H9 (cell line): Measurements from ENCODE around the gene LUZP1. TPM values are rescaled to one million over a fixed set of nuclear protein-coding genes. Genes with fewer than 3 reads are reported as not detected.

Source experiments
- DNase-seq: peaks from one replicate; pipeline ENCODE4 v3.0.0-alpha.2; 2017
- H2AFZ ChIP-seq: one replicate; pipeline ENCODE4 v1.6.1; 2013; ENCODE audit warnings: mild to moderate bottlenecking, low read length, control low read depth, moderate library complexity
- H2AK5ac ChIP-seq: 2 replicates; pipeline ENCODE4 v1.6.1; 2013; ENCODE audit warnings: low read length, control low read depth, mixed read lengths; ENCODE audit not compliant: insufficient read length
- H2BK120ac ChIP-seq: one replicate; pipeline ENCODE4 v1.6.1; 2013; ENCODE audit warnings: low read depth, mild to moderate bottlenecking, low read length, control low read depth, inconsistent platforms; ENCODE audit not compliant: poor library complexity, severe bottlenecking
- H2BK12ac ChIP-seq: 2 replicates; pipeline ENCODE4 v1.6.1; 2013; ENCODE audit warnings: low read length, control low read depth, mixed read lengths, low read depth; ENCODE audit not compliant: insufficient read length
- H2BK15ac ChIP-seq: 2 replicates; pipeline ENCODE4 v1.6.1; 2013; ENCODE audit warnings: low read depth, low read length, control low read depth
- H2BK20ac ChIP-seq: one replicate; pipeline ENCODE4 v1.6.1; 2013; ENCODE audit warnings: low read depth, mild to moderate bottlenecking, low read length, control low read depth, inconsistent platforms; ENCODE audit not compliant: poor library complexity, severe bottlenecking
- H2BK5ac ChIP-seq: 2 replicates; pipeline ENCODE4 v1.6.1; 2013; ENCODE audit warnings: low read length, control low read depth, mixed read lengths; ENCODE audit not compliant: insufficient read length
- H3K14ac ChIP-seq: 2 replicates; pipeline ENCODE4 v1.6.1; 2013; ENCODE audit warnings: low read length, control low read depth; ENCODE audit not compliant: insufficient read depth
- H3K18ac ChIP-seq: 2 replicates; pipeline ENCODE4 v1.6.1; 2013; ENCODE audit warnings: low read depth, mild to moderate bottlenecking, mixed read lengths, low read length, control low read depth; ENCODE audit not compliant: insufficient read length
- H3K23ac ChIP-seq: 2 replicates; pipeline ENCODE4 v1.6.1; 2013; ENCODE audit warnings: low read length, control low read depth, mixed read lengths, low read depth; ENCODE audit not compliant: insufficient read length
- H3K23me2 ChIP-seq: 2 replicates; pipeline ENCODE4 v1.6.1; 2013; ENCODE audit warnings: low read depth, mild to moderate bottlenecking, mixed read lengths, low read length, control low read depth; ENCODE audit not compliant: insufficient read length, poor library complexity, severe bottlenecking
- H3K27ac ChIP-seq: 2 replicates; pipeline ENCODE4 v1.5.1; 2013; ENCODE audit warnings: low read length, control low read depth, mixed read lengths, low read depth; ENCODE audit not compliant: insufficient read length
- H3K27me3 ChIP-seq: 2 replicates; pipeline ENCODE4 v1.6.1; 2013; ENCODE audit warnings: low read length, control low read depth, inconsistent platforms; ENCODE audit not compliant: insufficient read depth
- H3K4ac ChIP-seq: 2 replicates; pipeline ENCODE4 v1.6.1; 2013; ENCODE audit warnings: low read depth, mild to moderate bottlenecking, control low read depth, inconsistent platforms, low read length, moderate library complexity
- H3K4me1 ChIP-seq: 2 replicates; pipeline ENCODE4 v1.6.1; 2013; ENCODE audit warnings: low read length, control low read depth, inconsistent platforms; ENCODE audit not compliant: insufficient read depth
- H3K4me2 ChIP-seq: 2 replicates; pipeline ENCODE4 v1.6.1; 2013; ENCODE audit warnings: low read length, control low read depth, mixed read lengths; ENCODE audit not compliant: insufficient read length, insufficient read depth
- H3K56ac ChIP-seq: 2 replicates; pipeline ENCODE4 v1.6.1; 2013; ENCODE audit warnings: low read depth, mild to moderate bottlenecking, mixed read lengths, low read length, control low read depth; ENCODE audit not compliant: insufficient read length
- H3K79me1 ChIP-seq: 2 replicates; pipeline ENCODE4 v1.6.1; 2013; ENCODE audit warnings: low read depth, mild to moderate bottlenecking, moderate library complexity, low read length, control low read depth, inconsistent platforms; ENCODE audit not compliant: insufficient read depth, poor library complexity, severe bottlenecking
- H3K79me2 ChIP-seq: 2 replicates; pipeline ENCODE4 v1.6.1; 2013; ENCODE audit warnings: low read length, control low read depth, inconsistent platforms; ENCODE audit not compliant: insufficient read depth
- H3K9ac ChIP-seq: 2 replicates; pipeline ENCODE4 v1.6.1; 2013; ENCODE audit warnings: low read length, control low read depth, mixed read lengths; ENCODE audit not compliant: insufficient read length; ENCODE audit errors: extremely low read depth
- H3K9me3 ChIP-seq: one replicate; pipeline ENCODE4 v1.6.1; 2013; ENCODE audit warnings: low read depth, low read length, inconsistent platforms; ENCODE audit not compliant: control insufficient read depth
- H3T11ph ChIP-seq: one replicate; pipeline ENCODE4 v1.6.1; 2013; ENCODE audit warnings: mild to moderate bottlenecking, low read length, control low read depth, inconsistent platforms
- H4K20me1 ChIP-seq: one replicate; pipeline ENCODE4 v1.6.1; 2013; ENCODE audit not compliant: control insufficient read depth, insufficient read length, insufficient read depth
- H4K5ac ChIP-seq: 2 replicates; pipeline ENCODE4 v1.6.1; 2013; ENCODE audit warnings: low read depth, mild to moderate bottlenecking, mixed read lengths, low read length, control low read depth; ENCODE audit not compliant: insufficient read length
- H4K8ac ChIP-seq: replicated peaks from 2 replicates; pipeline ENCODE4 v1.6.1; 2013; ENCODE audit warnings: low read length, control low read depth, mixed read lengths, low read depth; ENCODE audit not compliant: insufficient read length
- H4K91ac ChIP-seq: 2 replicates; pipeline ENCODE4 v1.6.1; 2013; ENCODE audit warnings: low read depth, mild to moderate bottlenecking, moderate library complexity, mixed read lengths, low read length, control low read depth; ENCODE audit not compliant: insufficient read length
- H3K27ac Mint-ChIP-seq, 3 experiments: 2 replicates in 2 of 3; 3 replicates in 1 of 3; pipeline ENCODE4 v1.8.0; 2020 to 2021; ENCODE audit warnings: mixed read lengths in 3 of 3, mild to moderate bottlenecking in 1 of 3, moderate library complexity in 1 of 3
- H3K27me3 Mint-ChIP-seq: 2 replicates; pipeline ENCODE4 v1.8.0; 2021; ENCODE audit warnings: low read depth, mild to moderate bottlenecking, moderate library complexity, mixed read lengths
- H3K36me3 Mint-ChIP-seq, 3 experiments: 2 replicates in 2 of 3; 3 replicates in 1 of 3; pipeline ENCODE4 v1.8.0; 2020 to 2021; ENCODE audit warnings: low read depth in 3 of 3, mixed read lengths in 3 of 3; ENCODE audit not compliant: insufficient read depth in 1 of 3
- H3K4me1 Mint-ChIP-seq, 2 experiments: 2 replicates each; pipeline ENCODE4 v1.8.0; 2020; ENCODE audit warnings: mixed read lengths in 2 of 2
- H3K4me3 Mint-ChIP-seq, 2 experiments: 2 replicates in 1 of 2; 3 replicates in 1 of 2; pipeline ENCODE4 v1.8.0; 2020 to 2021; ENCODE audit warnings: mild to moderate bottlenecking in 2 of 2, mixed read lengths in 2 of 2, moderate library complexity in 1 of 2
- H3K9me3 Mint-ChIP-seq, 2 experiments: 2 replicates in 1 of 2; 3 replicates in 1 of 2; pipeline ENCODE4 v1.8.0; 2020; ENCODE audit warnings: mild to moderate bottlenecking in 2 of 2, mixed read lengths in 2 of 2, moderate library complexity in 1 of 2
- CTCF ChIP-seq: fragments of 200-600 bp; sonication (generic); conservative IDR thresholded peaks from 3 replicates; pipeline ENCODE4 v1.8.0; 2021; ENCODE audit warnings: antibody characterized with exemption, mild to moderate bottlenecking
- WGBS: extraction: QIAGEN DNeasy Blood & Tissue Kit; methylation state at CpG from one replicate; pipeline ENCODE4 v1.1.7; 2013; ENCODE audit warnings: missing lambda C conversion rate, low lambda C conversion rate, mixed read lengths; ENCODE audit not compliant: insufficient read length; ENCODE audit errors: extremely low coverage; 5-methylcytosine and 5-hydroxymethylcytosine counted together
- total RNA-seq: library from RNA; stranded (reverse); gene quantifications from 2 replicates; pipeline ENCODE4 v1.2.1, GENCODE V29; 2021

The LUZP1 gene
- total RNA-seq, 1 experiment from 2014 or later = 48.2 TPM

GRCh38 chr1:23184212-23184934, 15.7 kb upstream of the LUZP1 start:
- no peaks in the 10 kb centered on the region; a peak in 1 of 7 replicates for H3K36me3 Mint-ChIP-seq
- WGBS = no CpG with 5 or more reads among the region's 10 CpGs
- H3K9ac ChIP-seq = no peak overlapping the region
- H3T11ph ChIP-seq = no peak overlapping the region
- no peaks in the 10 kb centered on the region for H3K79me1 ChIP-seq
- peak; percentile 88 for TF ChIP-seq CTCF
- H4K8ac ChIP-seq = no peak overlapping the region
- H2BK5ac ChIP-seq = no peak overlapping the region
- peak; percentile 78 for DNase-seq
- peak overlapping the region in 1 of 2 experiments; percentile 56; a peak in 1 of 5 replicates for H3K4me3 Mint-ChIP-seq
- H4K5ac ChIP-seq = no peak overlapping the region
- H3K9me3 ChIP-seq = no peaks in the 10 kb centered on the region
- H2AK5ac ChIP-seq = no peak overlapping the region
- no peaks in the 10 kb centered on the region for H4K20me1 ChIP-seq
- H3K79me2 ChIP-seq = no peaks in the 10 kb centered on the region
- H2BK15ac ChIP-seq = no peak overlapping the region
- H3K23me2 ChIP-seq = no peaks in the 10 kb centered on the region
- H3K4me1 ChIP-seq = no peaks in the 10 kb centered on the region
- H4K91ac ChIP-seq = no peak overlapping the region
- H3K23ac ChIP-seq = no peak overlapping the region
- peaks cover 31% of the 10 kb centered on the region for H3K27me3 Mint-ChIP-seq
- H3K27ac Mint-ChIP-seq = no peak overlapping the region
- no peak overlapping the region for H2BK12ac ChIP-seq
- H3K4me1 Mint-ChIP-seq = peaks cover 0 to 2% of the 10 kb centered on the region in 2 experiments; a peak in 1 of 4 replicates
- no peak overlapping the region for H3K4me2 ChIP-seq
- H3K27ac ChIP-seq = no peak overlapping the region
- no peak overlapping the region for H2BK120ac ChIP-seq
- H3K56ac ChIP-seq = no peak overlapping the region
- no peaks in the 10 kb centered on the region for H3K9me3 Mint-ChIP-seq
- H3K14ac ChIP-seq = no peak overlapping the region; the same call in 1 of the 2 replicates
- H3K4ac ChIP-seq = no peak overlapping the region
- no peak overlapping the region for H2AFZ ChIP-seq
- no peak overlapping the region for H2BK20ac ChIP-seq
- no peaks in the 10 kb centered on the region for H3K27me3 ChIP-seq
- H3K18ac ChIP-seq = no peak overlapping the region
